ENCODE measurements around the gene TBC1D22A.
"Not testable (repeated sequence)": the region's sequence is repeated elsewhere in the genome, so short reads cannot be mapped to it uniquely, and the experiment has no call there.

Gene TBC1D22A

DNA sequence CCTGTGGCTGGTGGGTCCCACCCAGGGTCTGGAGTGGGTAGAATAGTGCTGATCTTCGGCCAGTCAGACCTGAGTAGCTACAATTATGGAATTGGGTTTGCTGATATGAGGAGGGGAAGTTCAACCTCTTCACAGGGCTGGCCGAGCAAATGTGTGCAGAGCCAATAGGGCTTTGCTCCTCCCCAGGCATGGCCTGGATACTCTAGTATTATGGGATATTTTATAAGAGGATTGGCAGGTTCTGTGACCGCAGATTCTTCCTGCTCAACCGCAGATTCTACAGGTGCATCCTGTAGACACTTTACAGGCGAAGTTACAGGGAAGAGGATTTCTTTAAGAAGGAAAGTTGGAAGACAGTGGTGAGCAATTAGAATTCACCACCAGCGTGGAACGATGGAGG lies 44.3 kb downstream of the TBC1D22A start:
- DNase-seq (ENCODE audit: extremely low spot score, insufficient read length, low read depth) (no peak), FAIRE-seq (no peak)

DNA sequence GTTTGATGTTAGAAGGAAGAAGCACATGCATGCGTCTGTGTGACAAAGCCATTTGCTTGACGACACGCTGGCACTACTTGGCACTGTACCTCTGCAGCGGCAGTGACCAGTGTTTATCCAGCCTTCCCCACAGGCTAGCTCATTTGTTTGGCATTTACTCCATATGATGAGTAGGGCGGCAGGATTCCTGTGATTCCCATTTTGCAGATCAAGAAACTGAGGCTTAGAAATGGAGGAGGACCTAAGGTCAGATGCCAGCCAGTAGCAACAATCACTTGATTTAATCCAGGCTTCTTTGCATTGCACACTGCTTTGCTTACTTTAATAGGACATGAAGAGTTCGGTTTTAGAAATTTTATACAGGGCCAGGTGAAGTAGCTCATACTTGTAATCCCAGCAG lies 45.0 kb downstream of the TBC1D22A start:
- FAIRE-seq (no peak), DNase-seq (ENCODE audit: extremely low spot score, insufficient read length, low read depth) (no peak)

DNA sequence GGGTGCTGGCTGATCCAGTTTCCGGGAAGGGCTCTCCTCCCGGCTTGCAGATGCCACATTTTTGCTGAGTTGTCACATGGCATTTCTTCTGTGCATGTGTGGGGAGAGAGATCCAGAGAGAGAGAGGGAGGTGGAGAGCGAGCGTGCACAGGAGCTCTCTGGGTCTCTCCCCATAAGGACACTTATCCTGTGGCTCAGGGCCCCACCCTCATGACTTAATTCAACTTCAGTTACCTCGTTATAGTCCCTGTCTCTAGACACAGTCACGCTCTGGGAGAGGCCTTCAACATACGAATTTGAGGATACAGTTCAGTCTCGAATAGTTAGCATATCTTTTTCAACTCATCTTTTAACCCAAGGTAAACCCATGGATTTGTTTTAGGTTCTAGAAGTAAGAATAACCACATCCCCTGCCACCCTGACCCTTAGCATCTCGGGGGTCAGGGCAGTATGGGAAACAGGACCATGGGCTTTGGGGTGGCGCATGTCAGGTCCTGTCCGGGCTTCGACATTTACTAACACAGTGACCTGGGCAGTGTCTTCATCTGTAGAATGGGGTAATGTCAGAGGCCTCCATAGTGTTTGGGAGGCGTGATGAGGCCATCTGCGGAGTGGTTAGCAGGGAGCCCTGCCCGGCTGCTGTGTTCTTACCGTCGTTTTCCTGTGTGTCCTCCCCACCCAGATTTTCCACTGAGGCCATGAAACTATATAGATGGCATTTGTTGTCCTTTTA lies 46.9 kb downstream of the TBC1D22A start:
- FAIRE-seq (no peak), DNase-seq (ENCODE audit: extremely low spot score, insufficient read length, low read depth) (no peak)

DNA sequence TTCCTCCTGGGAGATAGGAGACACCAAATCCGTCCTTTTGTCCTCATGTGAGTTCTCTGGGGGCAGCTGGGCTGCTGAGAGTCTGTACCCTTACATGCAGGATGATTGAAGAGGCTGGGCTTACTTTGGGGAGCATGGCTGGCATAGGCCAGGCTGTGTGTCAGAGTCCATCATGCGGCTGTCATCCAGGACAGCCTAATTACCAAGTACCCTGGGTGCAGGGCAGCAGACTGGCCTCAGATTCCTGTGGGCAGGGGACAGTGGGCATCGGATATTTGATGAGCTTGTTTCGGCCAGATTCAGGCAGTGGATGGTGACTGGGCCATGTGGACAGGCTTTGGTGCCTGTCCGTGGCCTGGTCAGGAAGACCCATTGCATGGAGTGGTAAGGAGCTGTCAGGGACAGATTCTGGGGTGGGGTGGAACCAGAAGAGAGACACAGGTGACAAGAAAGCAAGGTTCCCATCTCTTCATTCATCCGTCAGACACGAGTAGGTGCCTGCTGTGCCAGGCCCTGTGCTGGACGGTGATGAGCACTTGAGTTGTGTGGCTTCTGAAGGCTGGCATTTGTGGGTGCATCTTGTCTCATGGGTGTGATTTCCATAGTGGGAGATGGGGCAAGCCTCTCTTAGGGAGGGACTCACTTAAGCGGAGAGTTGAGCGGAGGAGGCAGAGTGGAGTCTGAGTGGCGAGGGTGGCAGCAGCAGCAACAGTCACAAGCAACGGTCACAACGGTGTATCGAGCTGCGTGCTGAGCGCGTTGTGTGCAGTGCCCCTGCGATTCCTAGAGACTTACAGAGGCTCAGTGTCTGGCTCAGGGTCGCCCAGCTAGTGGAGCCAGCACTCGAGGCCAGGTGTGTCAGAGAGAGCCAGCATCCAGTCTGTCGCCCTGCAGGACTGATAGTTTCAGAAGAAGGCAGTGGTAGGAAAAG lies 48.7 kb downstream of the TBC1D22A start:
- FAIRE-seq, result no peak
- no peak for DNase-seq (ENCODE audit: extremely low spot score, insufficient read length, low read depth)

DNA sequence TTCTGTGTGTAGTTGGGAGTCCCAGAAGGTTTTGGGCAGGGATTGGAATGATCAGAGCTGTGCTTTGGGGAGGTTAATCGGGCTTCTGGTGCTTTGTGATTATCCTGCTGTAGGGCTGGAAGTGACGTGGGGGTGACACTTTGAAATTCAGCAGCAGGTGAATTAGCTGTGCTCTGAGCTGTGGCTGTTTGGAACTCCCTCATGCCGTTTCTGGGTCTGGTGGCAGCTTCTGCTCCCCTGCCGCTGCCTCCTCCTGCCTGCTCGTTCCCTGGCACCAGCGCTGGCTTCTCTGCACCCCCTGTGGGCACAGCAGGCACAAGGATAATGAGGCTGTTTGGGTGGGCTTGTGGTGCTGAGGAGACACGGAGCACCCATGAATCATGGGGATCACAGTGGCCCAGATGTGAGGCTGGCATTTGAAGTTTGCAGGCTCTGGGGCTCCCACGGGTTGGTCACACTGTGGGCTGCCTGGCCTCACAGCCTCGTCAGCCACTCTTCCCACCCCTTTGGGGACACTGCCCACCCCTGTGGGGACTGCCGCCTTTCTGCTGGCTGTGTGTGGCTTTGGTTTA lies 49.7 kb downstream of the TBC1D22A start:
- DNase-seq (ENCODE audit: extremely low spot score, insufficient read length, low read depth) (no peak), FAIRE-seq (no peak)

GRCh38 chr22:46812788-46813187 lies 50.3 kb downstream of the TBC1D22A start:
- no peak for DNase-seq (ENCODE audit: extremely low spot score, insufficient read length, low read depth)
- no peak for FAIRE-seq

- DNase-seq (ENCODE audit: extremely low spot score, insufficient read length, low read depth), result no peak
- no peak for FAIRE-seq
These were observed 51.6 kb downstream of the TBC1D22A start for GRCh38 chr22:46813816-46814597.

GRCh38 chr22:46815132-46815531 lies 52.7 kb downstream of the TBC1D22A start:
- FAIRE-seq (no peak), DNase-seq (ENCODE audit: extremely low spot score, insufficient read length, low read depth) (no peak)

DNA sequence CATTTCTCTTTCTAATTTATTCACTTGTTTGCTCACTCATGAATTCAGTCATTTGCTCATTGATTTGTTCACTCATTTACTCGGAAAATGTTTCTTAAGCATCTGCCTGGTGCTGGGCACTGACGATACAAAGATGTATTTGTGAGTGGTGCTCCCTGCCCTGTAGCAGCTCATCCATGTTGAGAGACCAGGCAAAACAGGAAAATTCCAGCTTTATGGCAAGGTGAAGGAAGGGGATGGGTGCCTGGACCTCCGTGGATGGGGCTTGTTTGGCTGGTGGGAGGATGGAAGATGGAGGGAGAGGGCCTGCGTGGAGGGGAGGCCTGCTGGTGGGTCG lies 53.1 kb downstream of the TBC1D22A start:
- DNase-seq (ENCODE audit: extremely low spot score, insufficient read length, low read depth) (no peak), FAIRE-seq (no peak)

DNA sequence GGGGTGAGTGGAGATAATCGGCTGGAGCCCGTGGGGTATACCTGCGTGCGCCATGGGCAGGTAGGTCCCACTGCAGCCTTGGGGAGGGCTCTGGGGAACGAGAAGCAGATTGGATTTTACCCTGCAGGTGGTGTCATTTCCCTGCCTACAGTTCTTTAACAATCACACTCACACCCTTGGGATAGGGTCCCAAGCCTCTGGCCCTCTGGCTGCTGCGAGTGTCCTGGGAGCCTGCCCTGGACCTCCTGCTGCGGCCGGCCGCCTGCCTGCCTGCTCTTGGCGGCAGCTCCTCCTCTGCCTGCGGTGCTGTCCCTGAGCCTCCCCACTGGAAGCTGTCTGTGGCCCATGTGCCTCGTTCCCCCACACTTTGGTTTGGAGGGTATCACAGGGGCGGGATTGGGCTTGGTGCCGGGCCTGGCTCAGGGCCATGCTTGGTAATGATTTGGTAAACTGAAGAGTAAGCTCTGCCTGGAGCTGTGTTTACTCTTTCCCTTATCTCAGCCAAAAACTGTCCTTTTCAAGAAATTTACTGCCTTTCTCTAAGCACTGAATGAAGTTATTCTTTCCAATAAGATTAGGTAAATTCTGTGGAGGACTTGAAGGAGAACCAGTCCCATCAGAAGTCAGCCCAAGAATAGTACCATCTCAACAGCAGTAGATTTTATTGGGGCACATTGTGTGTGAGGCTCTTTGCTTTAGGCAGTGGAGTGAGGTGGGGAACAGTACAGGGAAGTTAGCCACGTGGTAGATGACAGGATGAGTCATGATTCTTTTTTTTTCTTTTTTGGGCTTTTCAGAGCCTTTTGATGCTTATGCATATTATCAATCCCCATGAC lies 53.7 kb downstream of the TBC1D22A start:
- DNase-seq (ENCODE audit: extremely low spot score, insufficient read length, low read depth), result no peak
- FAIRE-seq, result no peak

DNA sequence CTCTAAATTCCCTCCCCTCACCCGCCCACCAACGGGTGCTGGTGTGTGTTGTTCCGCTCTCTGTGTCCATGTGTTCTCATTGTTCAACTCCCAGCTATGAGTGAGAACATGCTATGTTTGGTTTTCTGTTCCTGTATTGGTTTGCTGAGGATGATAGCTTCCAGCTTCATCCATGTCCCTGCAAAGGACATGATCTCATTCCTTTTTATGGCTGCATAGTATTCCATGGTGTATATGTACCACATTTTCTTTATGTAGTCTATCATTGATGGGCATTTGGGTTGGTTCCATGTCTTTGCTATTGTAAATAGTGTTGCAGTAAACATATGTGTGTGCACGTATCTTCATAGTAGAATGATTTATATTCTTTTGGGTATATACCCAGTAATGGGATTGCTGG lies 54.9 kb downstream of the TBC1D22A start:
- not testable (repeated sequence) for DNase-seq (ENCODE audit: extremely low spot score, insufficient read length, low read depth); FAIRE-seq

DNA sequence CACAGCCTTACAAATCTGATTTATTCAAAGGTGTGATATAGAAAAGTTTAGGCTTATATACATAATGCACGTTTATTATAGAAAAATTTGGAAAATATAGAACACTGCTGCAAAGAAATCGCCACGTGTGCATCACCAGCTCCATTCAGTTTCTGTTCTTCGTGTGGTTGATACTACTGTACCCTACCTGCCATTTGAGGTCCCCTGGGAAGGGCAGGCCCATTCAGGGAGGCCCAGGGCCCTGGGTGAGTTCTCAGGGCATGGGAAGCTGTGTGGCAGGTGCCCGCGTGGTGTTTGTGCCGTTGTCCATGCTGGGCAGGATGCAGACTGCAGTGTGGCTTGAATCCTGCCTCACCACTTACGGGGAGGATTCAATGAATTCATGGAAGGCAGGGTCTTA lies 60.8 kb downstream of the TBC1D22A start:
- FAIRE-seq, result no peak

GRCh38 chr22:46823654-46824053 lies 61.2 kb downstream of the TBC1D22A start:
- no peak for FAIRE-seq
- DNase-seq (ENCODE audit: extremely low spot score, insufficient read length, low read depth), result no peak

More for the DNA sequence above, 60.8 kb downstream of the TBC1D22A start:
- no peak for DNase-seq (ENCODE audit: extremely low spot score, insufficient read length, low read depth)

DNA sequence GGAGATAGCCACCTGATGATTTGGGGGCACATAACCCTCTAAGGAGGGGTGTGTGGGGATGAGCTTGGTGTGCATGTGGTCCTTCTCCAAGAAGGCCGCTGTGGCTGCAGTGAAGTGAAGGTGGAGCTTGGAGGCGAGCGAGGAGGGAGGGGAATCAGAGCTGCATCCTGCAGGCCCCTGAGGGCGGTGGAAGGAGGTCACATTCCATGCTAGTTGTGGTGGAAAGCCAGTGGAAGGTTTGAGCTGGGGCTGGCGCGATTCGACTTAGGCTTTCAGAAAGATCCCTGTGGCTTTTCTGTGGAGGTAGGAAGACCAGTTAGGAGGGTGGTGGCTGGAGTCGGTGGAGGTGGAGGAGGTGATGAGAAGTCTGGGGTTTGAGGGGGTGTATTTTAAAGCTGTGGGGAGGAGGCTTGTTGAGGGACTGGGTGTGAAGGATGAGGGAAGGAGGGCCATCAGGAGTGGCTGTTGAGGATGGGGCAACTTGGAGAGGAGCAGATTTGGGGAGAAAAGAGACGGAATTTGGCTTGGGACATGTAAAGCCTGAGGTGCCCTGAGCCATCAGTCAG lies 62.0 kb downstream of the TBC1D22A start:
- no peak for DNase-seq (ENCODE audit: extremely low spot score, insufficient read length, low read depth)

GRCh38 chr22:46824980-46825544 lies 62.6 kb downstream of the TBC1D22A start:
- FAIRE-seq (no peak), DNase-seq (ENCODE audit: extremely low spot score, insufficient read length, low read depth) (no peak)

More for the DNA sequence above, 62.0 kb downstream of the TBC1D22A start:
- no peak for FAIRE-seq

- FAIRE-seq, result no peak
- DNase-seq (ENCODE audit: extremely low spot score, insufficient read length, low read depth), result no peak
These were observed 64.1 kb downstream of the TBC1D22A start for GRCh38 chr22:46826438-46827135.

DNA sequence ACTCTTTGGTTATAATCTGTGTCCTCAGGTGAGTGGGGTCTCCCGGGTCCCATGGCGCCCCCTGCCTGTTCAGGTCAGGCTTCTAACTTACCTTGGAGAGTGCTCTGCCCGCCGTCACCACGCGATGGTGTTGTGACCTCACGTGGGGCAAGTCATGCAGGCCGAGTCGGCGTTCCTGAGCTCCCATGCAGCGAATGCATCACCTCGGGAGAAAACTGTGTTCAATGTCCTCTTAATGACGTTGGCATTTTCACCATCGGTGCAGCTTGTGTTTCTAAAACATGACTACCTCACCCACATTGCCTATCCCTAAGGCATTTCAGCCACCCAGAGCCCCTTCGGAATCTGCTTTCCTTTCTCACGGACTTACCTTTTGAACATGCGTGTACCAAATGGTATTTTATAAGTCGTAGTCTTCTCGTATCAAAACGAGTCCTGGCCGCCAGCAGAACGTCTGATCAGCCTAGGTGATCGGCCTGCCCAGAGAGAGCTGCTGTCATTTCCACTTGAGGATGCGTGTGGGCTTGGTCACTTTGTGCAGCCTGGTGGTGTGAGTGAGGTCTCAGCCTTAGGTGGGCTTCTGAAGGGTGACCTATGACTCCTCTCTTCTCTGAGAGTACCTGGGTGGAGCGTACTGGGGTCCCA lies 64.8 kb downstream of the TBC1D22A start:
- FAIRE-seq (no peak), DNase-seq (ENCODE audit: extremely low spot score, insufficient read length, low read depth) (no peak)

DNA sequence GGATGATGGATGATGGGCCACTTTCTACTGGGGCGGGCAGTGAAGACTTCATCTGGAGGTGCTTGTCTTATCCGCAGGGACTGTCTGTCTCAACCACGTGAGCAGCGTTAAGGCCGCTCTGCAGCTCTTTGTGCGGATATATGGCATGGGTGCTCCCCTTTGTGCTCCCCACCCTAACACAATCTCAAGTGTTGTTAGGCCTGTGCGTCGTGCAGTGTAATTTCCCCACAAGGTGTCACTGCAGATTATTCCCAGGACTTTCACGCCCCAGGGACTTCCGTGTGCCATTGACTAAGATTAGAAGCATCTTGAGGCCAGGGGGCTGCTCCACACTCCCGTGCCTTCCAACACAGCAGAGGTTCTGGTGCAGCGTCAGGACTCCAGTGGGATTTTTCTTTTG lies 65.3 kb downstream of the TBC1D22A start:
- DNase-seq (ENCODE audit: extremely low spot score, insufficient read length, low read depth), result no peak
- FAIRE-seq, result no peak
